GM18499 (cell line): ENCODE results near the gene TMEM244.
"Not testable (repeated sequence)": the region's sequence is repeated elsewhere in the genome, so short reads cannot be mapped to it uniquely, and the experiment has no call there.

Experiments used
- ATAC-seq: cut with Tn5 transposase; IDR thresholded peaks from one replicate; pipeline ENCODE4 v1.9.1; 2021; ENCODE audit warnings: moderate number of reproducible peaks; ENCODE audit not compliant: insufficient read depth, unreplicated experiment

Gene TMEM244, protein sequence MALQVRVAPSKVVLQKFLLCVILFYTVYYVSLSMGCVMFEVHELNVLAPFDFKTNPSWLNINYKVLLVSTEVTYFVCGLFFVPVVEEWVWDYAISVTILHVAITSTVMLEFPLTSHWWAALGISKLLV

DNA sequence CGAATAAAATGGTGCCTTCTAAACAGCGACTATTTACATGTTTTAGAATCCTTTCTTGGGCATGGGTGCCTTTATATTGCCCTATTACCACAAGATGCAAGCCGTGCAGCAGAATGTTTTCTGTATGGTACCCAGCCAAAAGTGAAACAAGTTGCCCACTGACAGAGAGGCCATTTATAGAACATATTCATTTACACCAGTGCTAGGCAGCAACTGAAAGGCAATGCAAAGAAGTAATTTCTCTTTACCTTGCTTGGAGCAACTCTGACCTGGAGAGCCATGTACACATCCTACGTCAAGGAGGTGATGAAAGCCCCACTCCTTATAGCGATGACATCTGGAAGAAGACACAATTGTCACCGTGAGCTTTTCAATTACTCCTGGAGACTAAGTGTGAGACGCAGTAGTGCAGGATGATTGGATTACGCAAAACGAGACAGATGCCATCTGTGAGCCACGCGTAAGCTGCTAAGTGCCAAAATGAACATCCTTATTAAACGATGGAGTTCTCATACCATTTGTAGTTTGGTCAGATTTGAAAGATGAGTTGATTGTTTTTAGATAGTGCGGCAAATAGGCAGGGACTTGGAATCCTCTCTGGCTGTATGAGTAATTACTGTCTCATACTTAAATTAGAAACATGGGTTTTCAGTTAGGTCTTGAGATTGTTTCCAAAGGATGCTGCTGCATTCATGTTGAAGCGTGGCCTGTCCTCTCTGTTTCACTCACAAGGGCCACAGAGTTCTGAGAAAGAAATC is at the start of gene TMEM244:
TSS of gene TMEM244 (minus strand) at position 408 of the 758 bp plus-strand sequence. CDS start at position 281, 127 bp downstream.
- no peak for ATAC-seq

GRCh38 chr6:129908858-129909257 is 47.7 kb upstream of the TMEM244 start:
- ATAC-seq = no peak

DNA sequence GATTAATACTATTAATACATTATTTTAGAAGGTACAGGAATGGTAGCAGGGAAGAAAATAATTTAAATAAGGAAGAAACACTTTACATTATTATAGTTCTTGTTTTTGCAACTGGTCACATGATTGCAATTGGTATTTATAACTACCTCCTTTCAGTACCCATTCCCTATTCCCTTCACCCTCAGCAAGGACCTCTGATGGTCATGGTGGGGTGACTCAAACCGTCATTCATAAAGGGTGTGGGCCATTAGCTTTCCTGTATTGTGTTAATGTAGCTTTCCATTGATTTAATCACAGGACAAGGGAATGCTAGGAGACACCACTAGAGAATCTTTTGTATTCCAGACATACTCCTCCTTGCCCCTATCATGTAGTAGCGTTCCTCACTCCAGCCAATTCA is 47.2 kb upstream of the TMEM244 start:
- ATAC-seq = no peak

DNA sequence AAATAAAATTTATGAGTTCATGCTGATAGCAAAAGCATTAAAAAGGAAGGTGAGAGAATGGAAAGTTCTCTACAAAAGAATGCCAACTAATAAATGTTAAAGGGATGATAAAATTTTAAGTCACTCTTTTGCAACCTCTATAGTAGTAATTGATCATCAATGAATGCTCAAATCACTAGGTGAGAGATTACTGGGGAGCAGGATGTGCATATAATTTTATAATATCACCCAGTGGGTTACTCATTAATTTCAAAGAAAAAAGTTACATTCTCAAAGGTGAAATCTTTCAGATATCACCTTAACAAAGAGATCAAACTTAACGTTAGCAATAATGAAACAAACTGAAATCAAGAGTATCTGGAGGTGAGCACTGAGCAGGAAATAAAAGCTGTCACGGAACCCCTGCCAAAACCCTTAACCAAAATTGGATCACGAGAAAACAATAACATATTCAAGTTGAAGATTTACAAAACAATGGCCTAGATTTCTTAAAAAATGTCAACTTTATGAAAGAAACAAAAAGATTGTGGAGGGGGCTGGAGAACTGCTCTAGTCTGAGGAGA is 45.5 kb upstream of the TMEM244 start:
- no peak for ATAC-seq

DNA sequence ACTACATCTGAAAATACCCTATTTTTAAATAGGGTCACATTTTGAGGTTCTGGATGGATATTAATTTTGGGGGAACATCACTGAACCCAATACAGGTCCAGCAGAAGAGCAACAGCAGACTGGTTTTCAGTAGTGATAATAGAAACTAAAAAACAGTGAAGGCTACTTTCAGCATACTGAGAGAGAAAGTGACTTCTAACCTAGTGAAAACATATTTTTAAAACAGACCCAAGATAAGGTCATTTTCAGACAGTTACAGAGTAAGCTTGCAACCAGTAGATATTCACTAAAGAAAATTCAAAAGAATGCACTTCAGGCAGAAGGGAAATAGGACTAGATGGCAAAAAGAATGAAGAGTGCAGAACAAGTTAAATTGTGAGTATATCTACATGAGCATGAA is 42.0 kb upstream of the TMEM244 start:
- no peak for ATAC-seq

DNA sequence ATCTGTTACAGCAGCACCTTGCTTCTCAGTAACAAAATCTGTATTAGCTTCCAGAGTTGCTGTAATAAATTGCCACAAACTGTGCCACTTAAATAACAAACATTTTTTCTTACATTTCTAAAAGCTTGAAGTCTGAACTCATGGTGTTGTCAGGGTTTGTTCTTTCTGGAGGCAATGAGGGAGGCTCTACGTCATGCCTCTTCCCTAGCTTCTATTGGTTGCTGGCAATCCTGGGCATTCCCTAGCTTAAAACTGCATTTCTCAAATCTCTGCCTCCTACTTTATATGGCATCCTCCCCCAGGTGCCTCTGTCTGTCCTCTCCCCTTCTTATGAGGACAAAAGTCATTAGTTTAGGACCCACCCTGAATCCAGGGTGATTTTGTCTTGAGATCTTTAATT is 41.6 kb upstream of the TMEM244 start:
- no peak for ATAC-seq

DNA sequence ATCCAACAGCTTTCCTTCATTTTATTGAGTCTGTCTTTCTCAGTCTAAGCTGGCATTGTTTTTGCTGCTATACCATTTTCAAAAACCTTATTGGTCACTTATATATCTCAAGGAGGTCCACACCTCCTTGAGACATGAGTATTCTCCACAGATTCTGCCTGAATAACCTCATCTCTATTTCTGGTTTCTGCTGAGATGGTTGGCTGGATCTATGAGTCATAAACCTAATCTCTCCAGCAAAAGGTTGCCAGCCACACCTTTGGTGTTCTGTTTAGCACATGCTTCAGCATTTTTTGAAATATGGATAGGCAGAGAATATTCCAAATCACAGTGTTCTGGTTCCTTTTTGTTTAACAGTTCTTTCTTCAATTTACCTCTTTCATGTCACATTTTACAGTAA is 40.8 kb upstream of the TMEM244 start:
- no peak for ATAC-seq

DNA sequence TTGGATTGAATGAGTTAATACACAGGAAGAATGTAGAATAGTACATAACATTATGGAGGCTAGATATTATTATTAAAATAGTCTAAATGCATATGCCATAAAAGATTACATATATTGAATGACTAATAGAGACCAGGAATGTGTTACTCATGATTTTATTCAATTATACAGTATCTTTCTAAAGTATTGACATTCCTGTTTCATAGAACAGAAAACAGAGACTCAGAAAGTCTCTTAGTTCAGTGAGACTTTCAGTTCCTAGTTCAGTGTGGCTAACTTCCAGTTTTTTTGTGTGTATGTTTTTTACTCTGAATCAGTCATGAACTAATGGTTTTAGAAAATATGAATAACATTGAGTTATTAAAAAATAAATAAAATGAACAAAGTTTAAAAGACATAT is 34.6 kb upstream of the TMEM244 start:
- no peak for ATAC-seq

GRCh38 chr6:129894921-129895320 is 33.8 kb upstream of the TMEM244 start:
- no peak for ATAC-seq

DNA sequence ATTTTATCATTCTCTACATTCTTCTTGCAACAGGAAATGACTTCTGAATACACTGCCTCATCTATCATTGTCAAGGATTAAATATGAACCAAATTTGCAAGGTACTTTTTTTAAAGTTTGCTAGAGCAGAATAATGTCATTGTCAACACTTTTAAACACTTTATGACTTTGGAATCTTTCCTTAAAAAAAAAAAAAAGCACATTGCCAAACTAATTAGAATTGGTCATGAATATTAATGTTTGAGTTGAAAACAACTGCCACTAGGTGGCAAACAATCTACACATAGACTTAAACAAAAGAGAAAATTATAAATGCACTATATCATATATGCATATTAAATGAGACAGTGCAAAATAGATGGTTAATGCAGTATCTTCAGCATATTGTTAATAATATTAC is 32.5 kb upstream of the TMEM244 start:
- no peak for ATAC-seq

DNA sequence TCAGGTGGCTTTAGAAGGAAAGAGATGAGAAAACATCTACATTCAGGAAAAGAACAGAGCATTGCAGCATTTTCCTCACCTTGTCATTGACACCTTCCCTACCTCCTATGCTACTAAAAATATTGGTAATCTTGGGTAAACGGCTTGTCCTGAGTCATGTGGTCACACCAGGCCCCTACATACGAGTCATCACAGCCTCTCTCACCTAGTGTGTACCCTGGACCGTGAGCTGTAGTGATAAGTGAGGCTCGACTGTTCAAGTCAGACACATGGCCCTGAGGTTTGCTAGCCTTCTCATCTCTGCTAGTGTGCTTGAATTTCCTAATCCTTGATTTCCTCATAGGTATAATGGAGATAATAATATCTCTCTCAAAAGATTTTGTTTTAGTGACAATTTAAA is 29.6 kb upstream of the TMEM244 start:
- ATAC-seq = no peak

DNA sequence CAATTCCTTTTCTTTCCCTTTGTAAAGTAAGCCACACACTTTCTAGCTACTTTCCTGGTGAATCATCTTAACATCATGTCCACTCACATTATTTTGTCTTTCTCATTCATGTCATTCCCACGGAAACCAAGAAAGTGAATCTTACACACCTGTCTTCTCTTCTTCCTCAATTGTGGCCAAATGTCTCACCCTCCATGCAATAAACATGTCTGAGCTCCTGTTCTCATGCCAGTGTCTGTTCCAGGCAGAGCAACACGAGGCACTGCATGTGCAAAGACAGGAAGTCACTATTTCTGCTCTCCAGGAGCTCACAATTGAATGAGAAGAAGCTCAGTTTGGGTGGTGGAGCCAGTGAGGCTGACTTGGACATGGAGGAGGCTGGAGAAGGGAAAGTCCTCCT is 29.0 kb upstream of the TMEM244 start:
- no peak for ATAC-seq

DNA sequence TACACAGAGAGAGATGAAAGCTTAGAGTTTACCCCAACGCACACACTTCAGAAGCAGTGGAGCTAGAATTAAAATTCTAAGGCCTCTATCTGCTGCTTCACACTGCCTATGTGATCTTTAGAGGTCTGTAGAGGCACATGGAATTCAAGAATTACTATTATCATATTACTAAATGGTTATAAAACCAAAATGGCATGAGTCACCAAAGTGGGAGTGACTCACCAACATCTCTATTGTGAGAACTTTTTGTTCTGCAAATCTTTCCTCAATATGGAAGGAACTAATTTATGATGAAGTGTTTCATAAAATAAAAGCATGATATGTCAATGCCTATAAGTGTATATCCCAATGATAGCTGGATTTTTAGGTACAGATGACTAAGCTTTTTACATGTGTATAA is 28.5 kb upstream of the TMEM244 start:
- ATAC-seq = no peak

GRCh38 chr6:129886401-129887155 is 25.5 kb upstream of the TMEM244 start:
- no peak for ATAC-seq

GRCh38 chr6:129884211-129884610 is 23.1 kb upstream of the TMEM244 start:
- no peak for ATAC-seq

DNA sequence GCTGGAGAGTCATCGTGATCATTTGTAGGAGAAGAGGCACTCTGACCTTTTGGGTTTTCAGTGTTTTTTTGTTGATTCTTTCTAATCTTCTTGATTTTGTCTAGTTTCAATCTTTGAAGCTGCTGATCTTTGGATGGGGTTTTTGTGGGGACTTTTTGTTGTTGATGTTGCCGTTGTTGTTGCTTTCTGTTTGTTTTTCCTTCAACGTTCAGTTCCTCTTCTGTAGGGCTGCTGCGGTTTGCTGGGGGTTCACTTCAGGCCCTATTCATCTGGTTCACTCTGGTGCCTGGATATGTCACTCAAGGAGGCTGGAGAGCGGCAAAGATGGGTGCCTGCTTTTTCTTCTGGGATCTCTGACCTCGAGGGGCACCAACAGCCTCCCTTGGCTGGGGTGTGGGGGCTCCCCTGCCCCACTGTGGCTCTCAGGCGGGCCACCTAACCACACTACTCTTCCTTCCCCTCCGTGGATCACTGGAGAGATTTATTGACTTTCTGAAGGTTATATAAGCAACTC is 21.5 kb upstream of the TMEM244 start:
- peak; percentile 79 for ATAC-seq

DNA sequence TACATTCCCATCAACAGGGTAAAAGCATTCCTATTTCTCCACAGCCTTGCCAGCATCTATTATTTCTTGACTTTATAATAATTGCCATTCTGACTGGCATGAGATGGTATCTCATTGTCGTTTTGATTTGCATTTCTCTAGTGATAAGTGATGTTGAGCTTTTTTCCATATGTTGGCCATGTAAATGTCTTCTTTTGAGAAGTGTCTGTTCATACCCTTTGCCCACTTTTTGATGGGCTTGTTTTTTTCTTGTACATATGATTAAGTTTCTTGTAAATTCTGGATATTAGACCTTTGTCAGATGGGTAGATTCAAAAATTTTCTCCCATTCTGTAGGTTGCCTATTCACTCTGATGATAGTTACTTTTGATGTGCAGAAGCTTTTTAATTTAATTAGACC is 16.8 kb upstream of the TMEM244 start:
- ATAC-seq = not testable (repeated sequence)

DNA sequence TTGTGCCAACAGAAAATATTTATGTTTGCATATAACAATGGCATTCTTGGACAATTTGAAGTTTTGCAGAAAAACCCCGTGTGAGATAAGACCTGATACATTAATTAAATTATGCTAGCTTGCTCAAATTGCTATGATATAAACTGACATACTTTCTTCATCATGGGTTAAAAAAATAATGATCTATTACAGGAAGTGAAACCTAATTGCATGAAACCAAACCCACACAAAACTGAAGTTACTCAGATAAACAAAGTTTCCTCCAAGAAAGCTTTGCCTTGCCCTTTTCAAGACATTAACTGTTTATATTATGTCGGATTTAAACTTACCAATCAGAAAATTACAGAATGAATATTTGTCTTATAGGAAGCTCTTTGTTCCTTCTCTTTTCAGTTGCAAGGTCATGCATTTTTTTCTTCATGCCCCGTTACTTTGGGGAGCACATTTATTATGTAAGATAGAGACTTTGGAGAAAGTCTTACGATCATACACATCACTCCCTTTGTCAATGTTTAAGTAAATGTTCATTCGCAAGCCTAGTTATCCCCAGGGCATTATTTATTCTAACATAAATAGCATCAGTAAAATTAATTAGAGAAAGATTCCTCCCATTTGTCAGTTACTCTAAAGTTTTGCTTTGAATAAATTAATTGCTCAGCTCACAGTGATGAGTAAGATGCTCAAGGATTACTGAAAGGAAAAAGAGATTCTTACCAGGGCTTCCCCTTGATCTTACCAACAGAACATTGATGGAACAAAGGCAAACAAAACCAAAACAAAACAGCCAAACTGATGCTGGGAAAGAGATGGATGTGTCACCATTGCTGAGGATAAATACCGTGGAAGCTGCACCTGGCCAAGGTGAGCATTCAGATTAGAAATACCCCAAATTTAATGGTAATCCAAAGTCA is 14.8 kb upstream of the TMEM244 start:
- ATAC-seq = peak; percentile 82

GRCh38 chr6:129874837-129875236 is 13.7 kb upstream of the TMEM244 start:
- peak; percentile 37 for ATAC-seq

DNA sequence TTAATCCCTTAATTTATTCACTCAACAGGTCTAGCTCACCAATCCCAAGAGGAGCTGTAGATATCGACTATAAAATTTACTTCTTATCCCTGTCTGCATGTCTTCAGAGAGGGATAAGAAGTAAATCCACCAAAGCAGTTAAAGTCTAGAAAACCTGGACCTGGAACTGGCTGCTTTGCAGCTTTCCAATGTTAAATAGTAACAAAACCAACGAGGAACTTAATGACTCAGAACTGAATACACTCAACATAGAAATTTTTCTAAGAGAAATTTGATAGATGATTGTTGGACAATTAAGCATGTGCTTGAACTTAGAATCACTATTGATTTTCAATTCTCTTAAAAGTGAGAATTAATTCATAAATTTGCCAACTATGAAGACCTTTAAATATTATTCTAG is 11.5 kb upstream of the TMEM244 start:
- no peak for ATAC-seq
